ENCODE measurements around the gene LAMTOR2.

Gene LAMTOR2

DNA sequence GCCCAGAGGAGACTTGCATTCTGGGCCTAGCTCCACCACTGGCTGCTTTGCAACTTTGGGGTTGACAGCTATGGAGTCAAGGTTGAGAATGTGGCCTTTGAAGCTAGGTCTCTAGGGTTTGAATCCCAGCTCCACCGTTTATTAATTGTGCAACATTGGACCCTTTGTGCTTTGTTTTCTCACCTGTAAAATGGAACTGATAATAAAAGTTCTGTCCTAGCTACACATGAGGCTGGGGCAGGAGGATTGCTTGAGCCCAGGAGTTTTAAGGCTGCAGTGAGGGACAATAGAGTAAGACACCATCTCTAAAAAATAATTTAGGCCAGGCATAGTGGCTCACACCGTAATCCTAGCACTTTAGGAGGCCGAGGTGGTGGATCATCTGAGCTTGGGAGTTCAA lies 44.7 kb downstream of the LAMTOR2 start:
- no peak for DNase-seq (ENCODE audit: low read depth in 3 of 3)

DNA sequence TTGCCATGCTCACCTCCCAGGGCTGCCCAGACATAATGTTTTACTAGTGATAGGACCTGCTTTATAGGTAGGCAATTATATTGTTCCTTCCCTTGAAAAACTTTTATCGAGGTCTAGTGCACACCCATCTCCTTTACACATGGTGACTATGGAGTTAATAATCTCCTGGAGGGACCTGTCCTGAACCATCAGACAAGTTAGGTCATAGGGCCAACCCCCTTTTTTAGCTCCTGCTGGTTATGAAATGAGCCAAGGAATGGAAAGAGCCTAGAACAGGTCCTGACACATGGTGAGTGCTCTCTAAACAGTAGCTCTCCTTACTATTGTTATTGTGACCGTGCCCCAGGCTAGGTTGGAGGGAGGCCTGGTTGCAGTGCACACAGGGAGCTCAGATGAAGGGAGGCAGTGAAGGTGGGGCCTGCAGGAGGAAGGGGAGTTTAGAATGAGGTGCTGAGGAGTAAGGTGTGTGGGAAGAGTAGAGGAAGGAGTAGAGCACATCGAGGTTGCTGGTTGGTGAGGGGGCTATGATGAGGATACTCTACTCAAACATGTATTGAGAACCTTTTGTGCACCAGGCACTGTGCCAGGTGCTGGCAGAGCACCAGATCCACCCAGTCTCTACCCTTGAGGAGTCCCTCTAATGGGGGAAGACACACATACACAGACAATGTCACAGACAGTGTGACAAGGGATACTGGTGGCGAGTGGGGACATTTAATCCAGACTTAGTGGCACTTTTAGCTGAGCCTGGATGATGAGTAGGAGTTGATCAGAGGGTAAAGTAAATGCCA lies 45.8 kb downstream of the LAMTOR2 start:
- DNase-seq (ENCODE audit: low read depth in 3 of 3): no peak

DNA sequence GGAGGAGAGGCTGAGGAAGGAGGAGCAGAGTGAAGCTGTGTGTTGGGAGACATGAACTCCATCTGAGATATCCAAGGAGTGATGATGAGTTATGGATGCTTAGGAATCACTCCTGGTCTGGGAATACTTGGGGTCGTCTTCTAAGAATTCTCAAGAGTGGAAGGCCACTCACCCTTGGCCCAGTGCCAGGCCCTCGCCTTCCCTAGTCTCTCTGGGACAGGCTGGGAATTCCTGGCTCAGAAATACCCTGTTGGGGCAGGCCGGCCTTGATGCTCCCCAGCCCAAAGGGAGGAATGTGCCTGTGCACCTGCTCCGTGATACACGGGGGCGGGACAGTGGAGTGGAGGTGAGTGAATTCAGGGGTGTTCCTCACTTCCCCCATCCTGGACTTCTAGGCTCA lies 47.3 kb downstream of the LAMTOR2 start:
- no peak for DNase-seq (ENCODE audit: low read depth in 3 of 3)

GRCh38 chr1:156102633-156103511 lies 48.3 kb downstream of the LAMTOR2 start:
- DNase-seq (ENCODE audit: low read depth in 3 of 3): no peak

- DNase-seq (ENCODE audit: low read depth in 3 of 3): no peak
These were observed 49.0 kb downstream of the LAMTOR2 start for GRCh38 chr1:156103521-156103947.

DNA sequence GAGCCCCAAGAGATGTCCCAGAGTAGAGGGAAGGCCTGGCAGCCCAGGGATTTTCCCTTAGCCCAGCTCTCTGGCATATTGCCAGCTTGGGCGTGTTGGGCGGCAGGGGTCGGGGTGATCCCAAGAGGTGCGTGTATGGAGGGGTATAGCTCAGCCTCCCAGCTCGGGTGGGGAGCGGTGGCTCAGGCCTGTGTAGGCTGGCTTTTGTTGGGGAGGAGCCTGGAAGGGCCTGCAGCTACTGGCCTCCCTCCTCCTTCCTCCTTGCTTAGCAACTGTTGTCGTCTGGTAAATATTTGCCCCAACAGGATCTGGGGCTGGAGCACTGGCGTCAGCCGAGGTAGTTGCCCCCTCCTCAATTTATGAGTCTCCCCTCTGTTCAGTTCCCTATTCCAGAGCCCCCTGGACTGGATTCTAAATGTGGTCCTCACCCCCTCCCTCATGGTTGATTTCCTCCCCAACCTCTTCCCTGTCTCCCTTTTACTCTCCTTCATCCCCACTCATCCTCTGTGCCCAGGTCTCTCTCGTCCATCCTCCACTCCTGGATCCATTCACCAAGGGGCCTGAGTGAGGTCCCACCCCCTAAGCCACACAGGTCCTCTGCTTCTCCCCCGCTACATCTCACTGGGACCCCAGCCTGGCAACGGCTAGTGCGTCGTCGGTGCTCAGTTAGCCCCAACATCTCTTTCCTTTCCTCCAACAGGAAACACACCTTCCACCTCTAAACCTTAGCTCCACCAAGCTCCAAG lies 49.7 kb downstream of the LAMTOR2 start:
- no peak for DNase-seq (ENCODE audit: low read depth in 3 of 3)

DNA sequence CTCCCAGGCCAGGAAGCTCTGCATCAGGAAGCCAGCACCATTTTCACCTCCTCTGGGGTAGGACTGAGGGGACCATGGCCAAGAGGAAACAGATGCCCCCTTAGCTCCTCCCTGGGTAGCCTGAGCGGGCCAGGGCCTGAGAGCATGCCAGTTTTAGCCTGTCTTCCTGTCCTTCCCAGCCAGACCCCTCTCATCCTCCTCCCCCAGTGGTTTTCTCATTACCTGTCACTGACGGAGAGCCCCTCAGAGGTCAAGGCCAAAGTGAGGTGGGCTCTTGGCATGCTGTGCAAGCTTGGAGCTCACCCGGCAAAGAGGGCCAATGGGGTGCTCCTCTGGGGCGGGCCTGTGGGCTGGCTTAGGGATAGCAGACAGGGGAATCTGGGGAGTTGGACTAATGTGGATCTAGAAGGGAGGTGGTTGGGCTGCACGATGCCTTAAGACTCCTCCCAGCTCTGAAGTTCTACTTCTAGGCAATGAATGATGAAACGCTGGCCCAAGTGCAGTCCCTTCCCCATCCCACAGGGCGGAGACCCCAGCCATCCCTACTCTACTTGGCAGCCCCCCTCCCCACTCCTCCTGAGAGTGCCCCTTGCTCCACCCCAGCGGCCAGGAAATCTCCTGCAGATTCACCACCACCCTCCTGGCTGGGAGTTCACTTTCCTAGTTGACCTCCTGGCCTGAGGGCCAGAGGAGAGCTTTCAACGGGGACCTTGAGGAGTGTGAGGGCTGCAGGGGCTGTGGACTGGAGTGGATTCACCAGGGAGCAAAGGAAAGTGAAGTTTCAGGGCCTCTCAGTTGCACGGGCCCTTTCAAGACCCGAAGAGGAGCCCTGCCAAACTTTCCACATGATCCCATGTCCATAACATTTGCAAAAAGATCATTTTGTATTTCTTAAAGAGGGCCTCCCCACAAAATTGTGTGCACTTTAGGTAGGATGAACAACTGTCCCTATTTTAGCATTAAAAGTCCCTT lies 50.6 kb downstream of the LAMTOR2 start:
- DNase-seq (ENCODE audit: low read depth in 3 of 3): no peak

- DNase-seq (ENCODE audit: low read depth in 3 of 3): no peak
These were observed 52.3 kb downstream of the LAMTOR2 start for GRCh38 chr1:156106624-156107488.

DNA sequence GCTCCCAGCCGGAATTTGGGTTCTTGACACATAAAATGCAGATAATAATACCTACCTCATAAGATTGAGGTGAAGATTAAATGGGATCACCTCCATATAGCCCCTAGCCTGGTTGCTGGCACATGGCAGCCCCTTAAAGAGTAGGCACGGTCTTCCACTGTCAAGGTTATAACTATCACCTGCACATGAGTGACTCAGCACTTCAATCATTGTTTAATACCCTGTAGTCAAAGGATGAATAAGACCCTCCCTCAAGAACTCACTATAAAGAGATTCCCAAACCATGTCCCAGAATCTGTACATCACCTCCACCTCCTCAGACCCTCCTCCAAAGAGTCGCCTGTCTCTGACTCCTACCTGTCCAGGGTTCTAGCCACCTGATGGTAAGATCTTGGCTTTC lies 53.5 kb downstream of the LAMTOR2 start:
- no peak for DNase-seq (ENCODE audit: low read depth in 3 of 3)
